Stomach (tissue), 9 donors: ENCODE results near the gene MED22. TPM values are rescaled to one million over a fixed set of nuclear protein-coding genes. Genes with fewer than 3 reads are reported as not detected.

Experiments used
- DNase-seq, 2 donors: peaks; one replicate each; pipeline versions ENCODE4 v3.0.0 to v3.0.0-alpha.2; 2013 to 2019
- H3K27ac ChIP-seq, 5 donors: fragments of 200-600 bp in 4 of 5; sonication (generic) in 4 of 5; one replicate each; pipeline ENCODE4 v1.5.1; 2013 to 2019; ENCODE audit warnings: mild to moderate bottlenecking in 1 of 5, moderate library complexity in 1 of 5
- H3K27me3 ChIP-seq, 3 donors: fragments of 200-600 bp; sonication (generic); one replicate each; pipeline ENCODE4 v1.5.1; 2017 to 2019; ENCODE audit warnings: mixed run types in 1 of 3
- H3K36me3 ChIP-seq, 4 donors: fragments of 200-600 bp; sonication (generic); 1 replicate in 3 of 4; 2 replicates in 1 of 4; pipeline ENCODE4 v1.5.1; 2016 to 2019
- H3K4me1 ChIP-seq, 4 donors: fragments of 200-600 bp; sonication (generic); one replicate each; pipeline ENCODE4 v1.5.1; 2016 to 2019
- H3K4me3 ChIP-seq, 4 donors: fragments of 200-600 bp; sonication (generic) in 3 of 4; one replicate each; pipeline ENCODE4 v1.5.1; 2016 to 2019; ENCODE audit warnings: mild to moderate bottlenecking in 1 of 4
- H3K9me3 ChIP-seq, 4 donors: fragments of 200-600 bp; sonication (generic); one replicate each; pipeline ENCODE4 v1.5.1; 2016 to 2019
- CTCF ChIP-seq, 7 experiments: fragments of 450-650 bp in 4 of 7; fragments of 200-600 bp in 3 of 7; sonication (generic) in 3 of 7; IDR thresholded peaks; one replicate each; pipeline ENCODE4 v1.5.1; 2016 to 2019; ENCODE audit warnings: antibody characterized with exemption in 7 of 7, control low read depth in 2 of 7, mild to moderate bottlenecking in 1 of 7
- EP300 ChIP-seq: sonication (generic); formaldehyde crosslinking; IDR thresholded peaks from one replicate; pipeline ENCODE4 v1.6.1; 2017; ENCODE audit warnings: antibody characterized with exemption
- POLR2A ChIP-seq, 4 donors: fragments of 450-650 bp; IDR thresholded peaks; one replicate each; pipeline ENCODE4 v1.6.1; 2016; ENCODE audit warnings: antibody characterized with exemption in 4 of 4, control low read depth in 2 of 4, mild to moderate bottlenecking in 1 of 4, moderate library complexity in 1 of 4
- POLR2AphosphoS5 ChIP-seq, 3 donors: sonication (generic); formaldehyde crosslinking; IDR thresholded peaks; one replicate each; pipeline ENCODE4 v1.6.1; 2016; ENCODE audit warnings: antibody characterized with exemption in 3 of 3
- WGBS, 5 donors: extraction: QIAGEN DNeasy Blood & Tissue Kit in 3 of 5; methylation state at CpG; one replicate each; pipeline versions ENCODE4 v1.1.5 to v1.1.7; 2013 to 2018; 5-methylcytosine and 5-hydroxymethylcytosine counted together
- intact Hi-C: fragments of 100-400 bp; cut with DNase I; formaldehyde crosslinking; loops from one replicate; pipeline ENCODE4 v1.15.1; 2023; ENCODE audit warnings: low total_unique reads
- polyA plus RNA-seq, 3 donors: library from polyadenylated mRNA; stranded (reverse); fragments of 200-250 nt; gene quantifications; one replicate each; pipeline ENCODE4 v1.2.3, GENCODE V29; 2013
- total RNA-seq, 5 donors: library from RNA; depleted of rRNA; stranded (reverse); fragments of >200 nt; gene quantifications; one replicate each; pipeline versions ENCODE4 v1.1.0 to v1.2.3, GENCODE V29; 2014 to 2016
- donor health status: healthy with polysubstance abuse.
- donor health status: Bipolar disorder and iron deficiency.
- donor health status: healthy.

MED22 gene
- total and polyA plus RNA-seq, 8 donors = 4.7 to 27.7 (median 20.0) TPM

GRCh38 chr9:133333011-133333410 is 14.9 kb downstream of the MED22 start:
- intact Hi-C loops = no loop called here
- DNase-seq = no peak
- Histone ChIP-seq H3K9me3 (no peaks in the 10 kb centered on the region), H3K4me1 (peaks cover 21 to 35% (median 31%) of the 10 kb centered on the region in 4 donors), H3K27ac (no peak overlapping the region), H3K4me3 (no peak overlapping the region), H3K27me3 (no peaks in the 10 kb centered on the region), H3K36me3 (peaks cover 41 to 52% (median 48%) of the 10 kb centered on the region in 4 donors)
- TF ChIP-seq CTCF (IDR thresholded peaks at IDR 0.05) (no peak), POLR2AphosphoS5 (IDR thresholded peaks at IDR 0.05) (no peak), EP300 (no peak), POLR2A (IDR thresholded peaks at IDR 0.05) (no peak)
- 89 to 94% (median 92%) methylated on average over 11 of the region's 11 CpGs for WGBS, 5 donors

GRCh38 chr9:133332381-133332730 is 15.6 kb downstream of the MED22 start:
- H3K4me3 ChIP-seq = no peak overlapping the region
- peaks cover 41 to 52% (median 48%) of the 10 kb centered on the region in 4 donors for H3K36me3 ChIP-seq
- DNase-seq = no peak
- TF ChIP-seq CTCF (IDR thresholded peaks at IDR 0.05) (no peak), EP300 (no peak), POLR2A (IDR thresholded peaks at IDR 0.05) (no peak), POLR2AphosphoS5 (IDR thresholded peaks at IDR 0.05) (no peak)
- H3K27ac ChIP-seq = no peak overlapping the region
- intact Hi-C loops = no loop called here
- no peaks in the 10 kb centered on the region for H3K27me3 ChIP-seq
- peaks cover 21 to 35% (median 31%) of the 10 kb centered on the region in 4 donors for H3K4me1 ChIP-seq
- 88 to 98% (median 91%) methylated on average over 16 to 20 of the region's 20 CpGs for WGBS, 5 donors
- no peaks in the 10 kb centered on the region for H3K9me3 ChIP-seq

GRCh38 chr9:133331641-133332380 is 16.1 kb downstream of the MED22 start:
- Histone ChIP-seq H3K9me3 (no peaks in the 10 kb centered on the region), H3K36me3 (peaks cover 41 to 52% (median 48%) of the 10 kb centered on the region in 4 donors), H3K4me1 (peaks cover 21 to 33% (median 27%) of the 10 kb centered on the region in 4 donors), H3K4me3 (no peak overlapping the region), H3K27ac (no peak overlapping the region), H3K27me3 (no peaks in the 10 kb centered on the region)
- TF ChIP-seq CTCF (IDR thresholded peaks at IDR 0.05) = no peak
- TF ChIP-seq POLR2AphosphoS5 (IDR thresholded peaks at IDR 0.05) = no peak
- TF ChIP-seq EP300 = no peak
- no peak for TF ChIP-seq POLR2A (IDR thresholded peaks at IDR 0.05)
- intact Hi-C loops = no loop called here
- no peak for DNase-seq
- WGBS, 5 donors = 94 to 98% (median 96%) methylated on average over 37 to 57 of the region's 57 CpGs

- 83 to 85% (median 84%) methylated on average over 18 to 19 of the region's 19 CpGs for whole genome bisulfite sequencing, 5 donors
- no peak for TF ChIP-seq CTCF (IDR thresholded peaks at IDR 0.05)
- no peak for TF ChIP-seq POLR2AphosphoS5 (IDR thresholded peaks at IDR 0.05)
- TF ChIP-seq POLR2A (IDR thresholded peaks at IDR 0.05) = no peak
- TF ChIP-seq EP300 = no peak
- H3K27me3 ChIP-seq = no peaks in the 10 kb centered on the region
- no peak overlapping the region for H3K4me3 ChIP-seq
- no peak for DNase-seq
- H3K36me3 ChIP-seq = peaks cover 41 to 52% (median 48%) of the 10 kb centered on the region in 4 donors
- no peak overlapping the region for H3K27ac ChIP-seq
- H3K4me1 ChIP-seq = peaks cover 17 to 27% (median 21%) of the 10 kb centered on the region in 4 donors
- intact Hi-C loops = no loop called here
- no peaks in the 10 kb centered on the region for H3K9me3 ChIP-seq
These were observed 16.7 kb downstream of the MED22 start for GRCh38 chr9:133331221-133331620.
